A673 (cell line): ENCODE measurements around the gene CEP192. TPM values are rescaled to one million over a fixed set of nuclear protein-coding genes. Genes with fewer than 3 reads are reported as not detected.

Source experiments
- BruUV-seq: library from RNA; stranded (reverse); fragments of 400-500 nt; replicated peaks from 2 replicates; lab custom pipeline; 2021; lab: Mats Ljungman, UMichigan
- CTCF ChIA-PET: fragments of 300-600 bp; sonication (Branson Sonifier 250); formaldehyde crosslinking; loops from one replicate; lab custom pipeline; 2022; ENCODE audit warnings: antibody characterized with exemption; lab: Charles Lee
- POLR2A ChIA-PET: fragments of 300-600 bp; sonication (Branson Sonifier 250); formaldehyde crosslinking; loops from one replicate; lab custom pipeline; 2022; ENCODE audit warnings: antibody characterized with exemption; ENCODE audit not compliant: low non-redundant PET; lab: Charles Lee
- DNase-seq: peaks from one replicate; pipeline ENCODE4 v3.0.0-alpha.2; 2015; ENCODE audit warnings: low spot score
- H3K27ac ChIP-seq: fragments of 200-600 bp; sonication (generic); 2 replicates; pipeline ENCODE4 v1.5.1; 2016; ENCODE audit warnings: mixed run types, low read depth, mild to moderate bottlenecking, mixed read lengths, antibody characterized with exemption, low read length; ENCODE audit not compliant: poor library complexity, severe bottlenecking
- H3K27me3 ChIP-seq: fragments of 200-600 bp; sonication (generic); replicated peaks from 2 replicates; pipeline ENCODE4 v1.6.1; 2017; ENCODE audit warnings: mixed run types, low read depth, mild to moderate bottlenecking, mixed read lengths, antibody characterized with exemption, low read length; ENCODE audit not compliant: insufficient read depth, poor library complexity
- H3K36me3 ChIP-seq: fragments of 200-600 bp; sonication (generic); 2 replicates; pipeline ENCODE4 v1.6.1; 2016; ENCODE audit warnings: mixed run types, mild to moderate bottlenecking, mixed read lengths, antibody characterized with exemption, low read length; ENCODE audit not compliant: insufficient read depth, poor library complexity, severe bottlenecking
- H3K4me1 ChIP-seq: fragments of 200-600 bp; sonication (generic); 2 replicates; pipeline ENCODE4 v1.6.1; 2017; ENCODE audit warnings: mixed run types, mild to moderate bottlenecking, mixed read lengths, antibody characterized with exemption, low read length; ENCODE audit not compliant: insufficient read depth, poor library complexity, severe bottlenecking
- H3K4me3 ChIP-seq: fragments of 200-600 bp; sonication (generic); 2 replicates; pipeline ENCODE4 v1.5.1; 2016; ENCODE audit warnings: low read depth, mixed run types, mild to moderate bottlenecking, mixed read lengths, low read length; ENCODE audit not compliant: poor library complexity, severe bottlenecking
- H3K9me3 ChIP-seq: fragments of 200-600 bp; sonication (generic); 2 replicates; pipeline ENCODE4 v1.6.1; 2016; ENCODE audit warnings: mixed run types, low read depth, mild to moderate bottlenecking, mixed read lengths, antibody characterized with exemption, low read length; ENCODE audit not compliant: poor library complexity, severe bottlenecking
- EZH2 ChIP-seq: fragments of 200-600 bp; sonication (generic); IDR thresholded peaks from 2 replicates; pipeline ENCODE4 v1.6.1; 2017; ENCODE audit warnings: borderline replicate concordance, low read depth, mild to moderate bottlenecking, mixed read lengths, antibody characterized with exemption, low read length; ENCODE audit not compliant: poor library complexity, severe bottlenecking
- intact Hi-C: fragments of 100-400 bp; cut with micrococcal nuclease; formaldehyde crosslinking; loops from one replicate; pipeline ENCODE4 v1.10.0; 2022; ENCODE audit not compliant: unreplicated experiment
- total RNA-seq: library from RNA; stranded (reverse); gene quantifications from 2 replicates; pipeline ENCODE4 v1.2.3, GENCODE V29; 2021
- TF ChIP-seq, protein P1 (sequence below): fragments of 300-800, 200-600 bp; sonication (generic); conservative IDR thresholded peaks from 2 replicates; pipeline ENCODE4 v1.5.1; 2017; ENCODE audit warnings: low read depth, mild to moderate bottlenecking, antibody characterized with exemption, low read length, moderate library complexity, mixed read lengths

The CEP192 gene
- total RNA-seq, 1 experiment from 2014 or later, result 46.4 TPM

DNA sequence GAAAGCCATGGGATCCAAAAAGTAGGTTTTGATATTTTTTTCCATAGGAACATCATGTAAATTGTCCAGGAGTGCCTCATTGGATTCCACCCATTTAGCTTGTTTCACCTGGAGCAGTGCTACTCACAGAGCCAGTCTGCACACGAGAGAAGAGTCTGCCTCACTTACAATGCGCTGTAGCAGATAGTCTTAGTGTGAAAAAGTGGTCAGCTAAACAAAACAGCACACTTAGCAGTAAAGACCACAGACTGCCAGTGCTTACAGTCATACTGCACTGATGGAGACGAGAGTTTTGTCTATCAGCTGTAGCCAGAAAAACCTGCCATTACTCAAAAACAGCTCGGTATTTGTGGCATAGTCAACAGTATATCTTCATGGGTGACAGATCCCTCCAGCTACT, 113.9 kb downstream of the CEP192 start:
- CTCF ChIA-PET, result no interaction called here
- Histone ChIP-seq H3K4me1 (no peaks in the 10 kb centered on the region), H3K9me3 (peaks cover 4% of the 10 kb centered on the region), H3K4me3 (no peak overlapping the region), H3K36me3 (peaks cover 87% of the 10 kb centered on the region), H3K27ac (no peak overlapping the region), H3K27me3 (no peaks in the 10 kb centered on the region)
- intact Hi-C loops, result no loop called here
- POLR2A ChIA-PET, result interaction anchor here (0.7 kb wide), 1 partner anchor 114 kb away, joined by 3 read pairs; no protein-coding TSS in a partner anchor
- no TSS peak for BruUV-seq
- DNase-seq, result no peak
- TF ChIP-seq, protein P1, sequence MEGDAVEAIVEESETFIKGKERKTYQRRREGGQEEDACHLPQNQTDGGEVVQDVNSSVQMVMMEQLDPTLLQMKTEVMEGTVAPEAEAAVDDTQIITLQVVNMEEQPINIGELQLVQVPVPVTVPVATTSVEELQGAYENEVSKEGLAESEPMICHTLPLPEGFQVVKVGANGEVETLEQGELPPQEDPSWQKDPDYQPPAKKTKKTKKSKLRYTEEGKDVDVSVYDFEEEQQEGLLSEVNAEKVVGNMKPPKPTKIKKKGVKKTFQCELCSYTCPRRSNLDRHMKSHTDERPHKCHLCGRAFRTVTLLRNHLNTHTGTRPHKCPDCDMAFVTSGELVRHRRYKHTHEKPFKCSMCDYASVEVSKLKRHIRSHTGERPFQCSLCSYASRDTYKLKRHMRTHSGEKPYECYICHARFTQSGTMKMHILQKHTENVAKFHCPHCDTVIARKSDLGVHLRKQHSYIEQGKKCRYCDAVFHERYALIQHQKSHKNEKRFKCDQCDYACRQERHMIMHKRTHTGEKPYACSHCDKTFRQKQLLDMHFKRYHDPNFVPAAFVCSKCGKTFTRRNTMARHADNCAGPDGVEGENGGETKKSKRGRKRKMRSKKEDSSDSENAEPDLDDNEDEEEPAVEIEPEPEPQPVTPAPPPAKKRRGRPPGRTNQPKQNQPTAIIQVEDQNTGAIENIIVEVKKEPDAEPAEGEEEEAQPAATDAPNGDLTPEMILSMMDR, result no peak
- TF ChIP-seq EZH2, result no peak

DNA sequence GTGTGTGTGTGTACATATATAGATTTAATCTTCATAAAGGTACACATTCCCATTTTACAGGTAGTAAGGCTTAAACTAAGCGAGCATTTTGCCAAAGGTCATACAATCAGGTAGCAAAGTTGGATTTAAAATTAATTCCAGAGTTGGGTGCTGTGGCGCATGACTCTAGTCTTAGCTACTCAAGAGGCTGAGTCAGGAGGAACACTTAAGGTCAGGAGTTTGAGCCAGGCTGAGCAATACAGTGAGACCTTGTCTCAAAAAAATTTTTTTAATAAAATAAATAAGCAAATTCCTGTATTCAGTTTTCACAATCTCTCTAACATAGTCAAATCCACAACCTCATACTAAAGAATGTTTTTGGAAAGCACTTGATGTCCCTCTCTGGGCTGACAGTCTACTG, 115.9 kb downstream of the CEP192 start:
- Histone ChIP-seq H3K4me3 (no peak overlapping the region), H3K27me3 (no peaks in the 10 kb centered on the region), H3K4me1 (no peaks in the 10 kb centered on the region), H3K27ac (no peak overlapping the region), H3K36me3 (peaks cover 86% of the 10 kb centered on the region), H3K9me3 (peaks cover 4% of the 10 kb centered on the region)
- POLR2A ChIA-PET, result no interaction called here
- no peak for DNase-seq
- TF ChIP-seq EZH2, result no peak
- TF ChIP-seq, protein P1, result no peak
- intact Hi-C loops, result no loop called here
- BruUV-seq, result no TSS peak
- CTCF ChIA-PET, result no interaction called here

DNA sequence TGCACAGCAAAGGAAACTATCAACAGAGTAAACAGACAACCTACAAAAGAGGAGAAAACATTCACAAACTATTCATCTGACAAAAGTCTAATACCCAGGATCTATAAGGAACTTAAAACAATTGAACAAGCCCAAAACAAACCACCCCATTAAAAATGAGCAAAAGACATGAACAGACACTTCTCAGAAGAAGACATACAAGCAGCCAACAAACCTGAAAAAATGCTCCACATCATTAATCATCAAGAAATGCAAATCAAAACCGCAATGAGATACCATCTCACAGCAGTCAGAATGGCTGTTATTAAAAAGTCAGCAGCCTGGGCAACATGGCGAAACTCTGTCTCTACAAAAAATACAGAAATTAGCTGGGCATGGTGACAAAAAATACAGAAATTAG, 117.2 kb downstream of the CEP192 start:
- intact Hi-C loops, result no loop called here
- no TSS peak for BruUV-seq
- Histone ChIP-seq H3K27me3 (no peaks in the 10 kb centered on the region), H3K27ac (no peak overlapping the region), H3K4me1 (no peaks in the 10 kb centered on the region), H3K9me3 (peaks cover 4% of the 10 kb centered on the region), H3K4me3 (no peak overlapping the region), H3K36me3 (peaks cover 76% of the 10 kb centered on the region)
- ChIA-PET CTCF (no interaction called here), POLR2A (no interaction called here)
- no peak for DNase-seq
- TF ChIP-seq, protein P1, result no peak
- no peak for TF ChIP-seq EZH2
